ENCODE results near the gene MPDU1.

- TF ChIP-seq CTCF (IDR thresholded peaks at IDR 0.05; ENCODE audit: insufficient read depth, low read length, poor library complexity, severe bottlenecking) (no peak), EZH2phosphoT487 (conservative IDR thresholded peaks at IDR 0.05; ENCODE audit: low read length) (no peak)
These were observed 32.3 kb upstream of the MPDU1 start for GRCh38 chr17:7551396-7551795.

Data from SU-DHL-6 (cell line).